Fibroblast of the aortic adventitia (primary cell): Measurements from ENCODE around the gene SMC1A. TPM values are rescaled to one million over a fixed set of nuclear protein-coding genes. Genes with fewer than 3 reads are reported as not detected.
"Not testable (repeated sequence)": the region's sequence is repeated elsewhere in the genome, so short reads cannot be mapped to it uniquely, and the experiment has no call there.

Experiments used
- DNase-seq: peaks from one replicate; pipeline ENCODE4 v3.0.0-alpha.2; 2010; ENCODE audit warnings: low read depth
- H3K4me3 ChIP-seq: 2 replicates; pipeline ENCODE4 v1.5.1; 2011; ENCODE audit warnings: low read depth, mild to moderate bottlenecking, control low read depth, low read length, moderate library complexity
- total RNA-seq: library from RNA; depleted of rRNA; stranded (reverse); fragments of >200 nt; gene quantifications from 2 replicates; pipeline ENCODE4 v1.2.3, GENCODE V29; 2012; ENCODE audit warnings: low replicate concordance
- TF ChIP-seq, protein P1 (sequence below): IDR thresholded peaks from 2 replicates; pipeline ENCODE4 v1.5.1; 2011; ENCODE audit warnings: mild to moderate bottlenecking, low read length, control low read depth, inconsistent platforms; ENCODE audit not compliant: insufficient read depth

Gene SMC1A
- 11.4 and 40.0 TPM in 2 replicates for total RNA-seq

DNA sequence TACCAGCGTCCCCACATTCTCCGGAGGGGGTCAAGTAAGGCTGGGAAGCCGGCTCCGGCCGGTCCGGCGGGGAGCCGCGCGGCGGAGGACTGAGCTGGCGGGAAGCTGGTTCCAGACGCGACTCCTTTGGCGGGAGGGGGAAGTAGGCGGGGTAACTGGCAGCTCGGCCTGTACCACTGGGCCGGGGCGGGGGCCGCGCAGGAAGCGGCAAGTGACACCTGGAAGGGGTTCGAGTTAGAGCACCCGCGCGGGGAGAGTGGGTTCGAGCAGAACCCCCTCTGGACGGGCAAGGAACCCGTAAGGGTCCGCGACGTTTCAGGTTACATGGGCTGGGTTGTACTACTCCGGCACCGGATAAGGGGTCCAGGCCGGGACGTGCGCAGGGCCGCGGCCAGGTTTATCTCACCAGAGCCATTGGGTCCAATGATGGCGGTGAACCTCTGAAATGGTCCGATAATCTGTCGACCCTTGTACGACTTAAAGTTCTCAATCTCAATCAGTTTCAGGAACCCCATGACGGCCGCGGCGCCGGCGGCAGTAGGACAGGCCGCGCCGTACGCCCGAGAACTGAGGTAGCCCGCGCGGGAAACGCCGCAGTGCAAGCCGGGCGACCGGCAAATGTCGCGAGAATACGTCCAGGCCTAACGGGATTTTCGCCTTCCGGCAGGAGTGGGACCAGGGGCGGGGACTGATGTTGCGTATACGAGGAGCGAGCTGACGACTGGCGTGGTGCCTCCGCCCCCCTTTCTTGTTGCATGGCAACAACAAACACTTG is at the start of gene SMC1A:
TSS of gene SMC1A (minus strand) at position 569 of the 775 bp plus-strand sequence. CDS start at position 515, 54 bp downstream.
- DNase-seq, result peak; percentile 98
- TF ChIP-seq, protein P1, sequence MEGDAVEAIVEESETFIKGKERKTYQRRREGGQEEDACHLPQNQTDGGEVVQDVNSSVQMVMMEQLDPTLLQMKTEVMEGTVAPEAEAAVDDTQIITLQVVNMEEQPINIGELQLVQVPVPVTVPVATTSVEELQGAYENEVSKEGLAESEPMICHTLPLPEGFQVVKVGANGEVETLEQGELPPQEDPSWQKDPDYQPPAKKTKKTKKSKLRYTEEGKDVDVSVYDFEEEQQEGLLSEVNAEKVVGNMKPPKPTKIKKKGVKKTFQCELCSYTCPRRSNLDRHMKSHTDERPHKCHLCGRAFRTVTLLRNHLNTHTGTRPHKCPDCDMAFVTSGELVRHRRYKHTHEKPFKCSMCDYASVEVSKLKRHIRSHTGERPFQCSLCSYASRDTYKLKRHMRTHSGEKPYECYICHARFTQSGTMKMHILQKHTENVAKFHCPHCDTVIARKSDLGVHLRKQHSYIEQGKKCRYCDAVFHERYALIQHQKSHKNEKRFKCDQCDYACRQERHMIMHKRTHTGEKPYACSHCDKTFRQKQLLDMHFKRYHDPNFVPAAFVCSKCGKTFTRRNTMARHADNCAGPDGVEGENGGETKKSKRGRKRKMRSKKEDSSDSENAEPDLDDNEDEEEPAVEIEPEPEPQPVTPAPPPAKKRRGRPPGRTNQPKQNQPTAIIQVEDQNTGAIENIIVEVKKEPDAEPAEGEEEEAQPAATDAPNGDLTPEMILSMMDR, result no peak
- H3K4me3 ChIP-seq, result peak within 1 kb of the TSS; percentile 81

DNA sequence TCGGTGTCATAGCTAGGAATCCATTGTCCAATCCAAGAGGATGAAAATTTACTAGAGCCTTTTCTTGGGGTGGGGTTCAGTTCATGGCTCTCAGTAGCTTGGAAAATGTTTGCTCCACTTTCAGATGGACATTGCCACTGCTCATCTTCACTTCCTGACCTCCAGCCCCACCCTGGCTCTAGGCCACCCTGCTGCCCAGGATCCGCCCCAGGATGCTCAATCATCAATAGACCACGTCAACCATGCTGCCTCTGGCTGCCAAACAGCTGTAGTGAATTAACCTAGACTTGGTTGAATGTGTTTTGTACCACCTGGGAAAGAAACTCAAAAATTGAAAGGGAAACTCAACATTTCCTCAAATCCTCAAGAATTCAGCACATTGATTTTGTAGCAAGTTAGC is 48.9 kb upstream of the SMC1A start:
- H3K4me3 ChIP-seq, result no peak overlapping the region
- no peak for DNase-seq
- TF ChIP-seq, protein P1, result no peak

GRCh38 chrX:53468659-53469058 is 46.2 kb upstream of the SMC1A start:
- DNase-seq, H3K4me3 ChIP-seq: not testable (repeated sequence)

- DNase-seq, result peak; percentile 37
- TF ChIP-seq, protein P1, result peak; percentile 33
- no peak overlapping the region for H3K4me3 ChIP-seq
These were observed 35.6 kb upstream of the SMC1A start for GRCh38 chrX:53458082-53458481.

DNA sequence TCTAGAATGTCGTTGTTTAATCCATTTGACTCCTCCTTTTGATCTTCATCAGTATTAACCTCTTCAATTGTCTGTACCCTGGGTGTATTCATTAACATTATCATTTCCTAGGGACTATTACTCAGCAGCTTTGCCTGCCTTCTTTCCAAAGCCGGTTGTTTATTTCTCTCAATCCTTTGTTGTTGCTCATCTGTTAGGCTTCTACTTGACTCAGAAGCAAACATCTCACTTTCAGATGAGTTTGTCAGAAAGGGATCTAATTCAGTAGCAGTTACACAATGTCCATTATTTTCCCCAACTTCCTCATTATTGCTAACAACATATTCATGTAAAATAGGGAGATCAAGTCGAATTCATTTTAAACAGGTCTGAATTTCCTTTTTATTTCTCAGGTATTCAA is 33.8 kb upstream of the SMC1A start:
- TF ChIP-seq, protein P1, result no peak
- H3K4me3 ChIP-seq, result no peak overlapping the region
- DNase-seq, result no peak

- DNase-seq, result no peak
- TF ChIP-seq, protein P1, result no peak
- H3K4me3 ChIP-seq, result no peak overlapping the region
These were observed 30.4 kb upstream of the SMC1A start for GRCh38 chrX:53452812-53453211.

DNA sequence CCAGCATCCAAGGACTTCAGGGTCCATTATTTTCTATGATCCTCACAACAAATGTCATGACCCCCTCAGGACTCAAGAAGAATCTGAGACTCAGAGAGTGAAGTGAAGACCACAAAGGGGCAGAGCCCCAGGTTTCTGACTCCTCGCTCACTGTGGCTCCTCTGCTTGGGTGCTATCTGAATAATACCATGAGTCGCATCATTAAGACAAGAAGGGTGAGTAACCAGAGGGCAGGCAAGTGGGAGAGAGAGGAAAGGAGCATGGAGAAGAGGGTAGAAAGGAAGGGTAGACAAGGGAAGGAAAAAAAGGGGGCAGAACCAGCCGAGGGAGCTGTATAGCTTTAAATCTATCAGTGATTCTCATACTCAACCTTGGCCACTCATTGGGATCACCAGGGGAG is 27.2 kb upstream of the SMC1A start:
- H3K4me3 ChIP-seq, result no peak overlapping the region
- no peak for DNase-seq
- TF ChIP-seq, protein P1, result no peak
